ENCODE results near the gene TBL1X. TPM values are rescaled to one million over a fixed set of nuclear protein-coding genes. Genes with fewer than 3 reads are reported as not detected.

TBL1X gene
- polyA plus RNA-seq, 3 donors = 12.5 to 19.5 (median 13.8) TPM

DNA sequence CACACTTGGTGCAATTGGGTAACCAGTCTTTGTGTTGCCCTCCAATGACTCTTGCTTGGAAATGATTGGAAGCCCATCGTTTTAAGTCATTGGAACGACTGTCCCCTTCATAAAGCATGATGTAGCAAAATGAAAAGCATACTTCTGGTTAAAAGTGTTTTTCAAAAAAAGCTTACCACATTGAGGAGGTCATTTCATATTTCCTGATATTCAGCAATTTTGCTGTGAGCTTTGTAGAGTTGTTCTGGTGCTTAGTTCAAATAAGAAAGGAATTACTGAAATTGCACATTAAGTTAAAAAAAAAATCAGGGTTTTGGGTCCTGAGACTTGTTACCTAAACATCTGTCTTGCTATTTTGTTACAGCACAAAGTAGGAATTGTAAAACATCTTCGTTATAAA is 51.8 kb downstream of the TBL1X start:
- Mint-ChIP-seq H3K27me3 (ENCODE audit: low read depth in 3 of 3) (peaks cover 0 to 31% (median 0%) of the 10 kb centered on the region in 3 donors), H3K9me3 (peaks cover 0 to 2% (median 0%) of the 10 kb centered on the region in 7 donors), H3K27ac (peak overlapping the region in 1 of 7 donors; percentile 32), H3K4me3 (no peak overlapping the region), H3K36me3 (peaks cover 17 to 22% of the 10 kb centered on the region in 2 donors), H3K4me1 (peaks cover 29% of the 10 kb centered on the region)
- Histone ChIP-seq H2AFZ (ENCODE audit: insufficient read depth, low read depth, low read length, poor library complexity, severe bottlenecking) (no peak overlapping the region), H3K79me2 (ENCODE audit: insufficient read depth, low read length) (peaks cover 13% of the 10 kb centered on the region), H3K27me3 (ENCODE audit: control insufficient read depth in 2 of 2, insufficient read depth in 2 of 2, low read length in 2 of 2) (peaks cover 0 to 9% of the 10 kb centered on the region in 2 donors), H4K20me1 (ENCODE audit: insufficient read depth, low read length) (peaks cover 98% of the 10 kb centered on the region), H3K4me2 (replicated peaks; ENCODE audit: extremely low read depth, low read length, poor library complexity, severe bottlenecking) (no peak overlapping the region), H3K4me1 (ENCODE audit: control insufficient read depth in 1 of 2, insufficient read depth in 2 of 2, low read length in 2 of 2) (peaks cover 10 to 13% of the 10 kb centered on the region in 2 donors), H3K9ac (ENCODE audit: insufficient read depth, low read length, poor library complexity, severe bottlenecking) (no peak overlapping the region), H3K4me3 (replicated peaks in 1 of 3; ENCODE audit: low read depth in 2 of 3, low read length in 3 of 3) (no peak overlapping the region), H3K36me3 (replicated peaks in 1 of 2; ENCODE audit: control insufficient read depth in 1 of 2, insufficient read depth in 2 of 2, low read length in 2 of 2) (peaks cover 0 to 13% of the 10 kb centered on the region in 2 donors), H3K27ac (ENCODE audit: low read depth in 1 of 2, low read length in 2 of 2) (no peak overlapping the region), H3K9me3 (replicated peaks in 1 of 2; ENCODE audit: control insufficient read depth in 1 of 2, insufficient read depth in 1 of 2, low read length in 2 of 2) (no peaks in the 10 kb centered on the region)
- WGBS (ENCODE audit: insufficient coverage) = no CpG with 5 or more reads among the region's 3 CpGs
- no peak for TF ChIP-seq CTCF (IDR thresholded peaks at IDR 0.05)
- intact Hi-C loops (cut with micrococcal nuclease) = no loop called here
- no peak for DNase-seq

GRCh38 chrX:9518051-9518450 is 53.2 kb downstream of the TBL1X start:
- no peak for DNase-seq
- H3K27me3 ChIP-seq (ENCODE audit: control insufficient read depth in 2 of 2, insufficient read depth in 2 of 2, low read length in 2 of 2) = peaks cover 0 to 9% of the 10 kb centered on the region in 2 donors
- H3K4me1 ChIP-seq (ENCODE audit: control insufficient read depth in 1 of 2, insufficient read depth in 2 of 2, low read length in 2 of 2) = peaks cover 10 to 13% of the 10 kb centered on the region in 2 donors
- intact Hi-C loops (cut with micrococcal nuclease) = no loop called here
- no peak for TF ChIP-seq CTCF (IDR thresholded peaks at IDR 0.05)
- H2AFZ ChIP-seq (ENCODE audit: insufficient read depth, low read depth, low read length, poor library complexity, severe bottlenecking) = no peak overlapping the region
- H3K9me3 ChIP-seq (replicated peaks in 1 of 2; ENCODE audit: control insufficient read depth in 1 of 2, insufficient read depth in 1 of 2, low read length in 2 of 2) = no peaks in the 10 kb centered on the region
- H3K79me2 ChIP-seq (ENCODE audit: insufficient read depth, low read length) = peaks cover 13% of the 10 kb centered on the region
- Mint-ChIP-seq H3K27ac (no peak overlapping the region), H3K36me3 (peaks cover 10 to 20% of the 10 kb centered on the region in 2 donors), H3K27me3 (ENCODE audit: low read depth in 3 of 3) (peaks cover 0 to 30% (median 0%) of the 10 kb centered on the region in 3 donors), H3K9me3 (peaks cover 0 to 1% (median 0%) of the 10 kb centered on the region in 7 donors), H3K4me1 (peaks cover 29% of the 10 kb centered on the region), H3K4me3 (no peak overlapping the region)
- H3K27ac ChIP-seq (ENCODE audit: low read depth in 1 of 2, low read length in 2 of 2) = no peak overlapping the region
- H3K4me2 ChIP-seq (replicated peaks; ENCODE audit: extremely low read depth, low read length, poor library complexity, severe bottlenecking) = no peak overlapping the region
- H4K20me1 ChIP-seq (ENCODE audit: insufficient read depth, low read length) = peaks cover 98% of the 10 kb centered on the region
- H3K36me3 ChIP-seq (replicated peaks in 1 of 2; ENCODE audit: control insufficient read depth in 1 of 2, insufficient read depth in 2 of 2, low read length in 2 of 2) = peaks cover 0 to 8% of the 10 kb centered on the region in 2 donors
- H3K4me3 ChIP-seq (replicated peaks in 1 of 3; ENCODE audit: low read depth in 2 of 3, low read length in 3 of 3) = no peak overlapping the region
- no CpG with 5 or more reads among the region's 4 CpGs for WGBS (ENCODE audit: insufficient coverage)
- no peak overlapping the region for H3K9ac ChIP-seq (ENCODE audit: insufficient read depth, low read length, poor library complexity, severe bottlenecking)
